GM23338 (cell line): ENCODE measurements around the gene MFSD11.
"Not testable (repeated sequence)": the region's sequence is repeated elsewhere in the genome, so short reads cannot be mapped to it uniquely, and the experiment has no call there.

Experiments
- EZH2phosphoT487 ChIP-seq: fragments of 200-600 bp; sonication (generic); IDR thresholded peaks from one replicate; pipeline ENCODE4 v1.8.1; 2018; ENCODE audit warnings: antibody characterized with exemption; ENCODE audit not compliant: unreplicated experiment
- TF ChIP-seq, protein P1 (sequence below), 2 experiments: fragments of 200-600 bp in 1 of 2; sonication (generic) in 1 of 2; conservative IDR thresholded peaks; 2 replicates each; pipeline versions ENCODE4 v1.5.1 to v1.6.1; 2016 to 2017; ENCODE audit warnings: antibody characterized with exemption in 2 of 2, low read depth in 2 of 2, mild to moderate bottlenecking in 2 of 2, moderate library complexity in 1 of 2

DNA sequence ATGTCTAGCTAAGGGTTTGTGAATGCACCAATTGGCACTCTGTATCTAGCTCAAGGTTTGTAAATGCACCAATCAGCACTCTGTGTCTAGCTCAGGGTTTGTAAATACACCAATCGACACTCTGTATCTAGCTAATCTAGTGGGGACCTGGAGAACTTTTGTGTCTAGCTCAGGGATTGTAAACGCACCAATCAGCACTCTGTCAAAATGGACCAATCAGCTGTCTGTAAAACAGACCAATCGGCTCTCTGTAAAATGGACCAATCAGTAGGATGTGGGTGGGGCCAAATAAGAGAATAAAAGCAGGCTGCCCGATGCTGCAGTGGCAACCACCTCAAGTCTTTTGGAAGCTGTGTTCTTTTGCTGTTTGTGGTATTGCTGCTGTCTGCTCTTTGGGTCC is 68.8 kb downstream of the MFSD11 start:
- TF ChIP-seq, protein P1, sequence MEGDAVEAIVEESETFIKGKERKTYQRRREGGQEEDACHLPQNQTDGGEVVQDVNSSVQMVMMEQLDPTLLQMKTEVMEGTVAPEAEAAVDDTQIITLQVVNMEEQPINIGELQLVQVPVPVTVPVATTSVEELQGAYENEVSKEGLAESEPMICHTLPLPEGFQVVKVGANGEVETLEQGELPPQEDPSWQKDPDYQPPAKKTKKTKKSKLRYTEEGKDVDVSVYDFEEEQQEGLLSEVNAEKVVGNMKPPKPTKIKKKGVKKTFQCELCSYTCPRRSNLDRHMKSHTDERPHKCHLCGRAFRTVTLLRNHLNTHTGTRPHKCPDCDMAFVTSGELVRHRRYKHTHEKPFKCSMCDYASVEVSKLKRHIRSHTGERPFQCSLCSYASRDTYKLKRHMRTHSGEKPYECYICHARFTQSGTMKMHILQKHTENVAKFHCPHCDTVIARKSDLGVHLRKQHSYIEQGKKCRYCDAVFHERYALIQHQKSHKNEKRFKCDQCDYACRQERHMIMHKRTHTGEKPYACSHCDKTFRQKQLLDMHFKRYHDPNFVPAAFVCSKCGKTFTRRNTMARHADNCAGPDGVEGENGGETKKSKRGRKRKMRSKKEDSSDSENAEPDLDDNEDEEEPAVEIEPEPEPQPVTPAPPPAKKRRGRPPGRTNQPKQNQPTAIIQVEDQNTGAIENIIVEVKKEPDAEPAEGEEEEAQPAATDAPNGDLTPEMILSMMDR (conservative IDR thresholded peaks at IDR 0.05; ENCODE audit: low read depth in 2 of 2): not testable (repeated sequence)
- not testable (repeated sequence) for TF ChIP-seq EZH2phosphoT487
